ENCODE results near the gene EIF4E2. TPM values are rescaled to one million over a fixed set of nuclear protein-coding genes. Genes with fewer than 3 reads are reported as not detected.

The EIF4E2 gene
- total and polyA plus RNA-seq, 8 donors: 2.3 to 79.3 (median 41.0) TPM

- no peak overlapping the region for H3K4me3 ChIP-seq
- peaks cover 11 to 27% (median 18%) of the 10 kb centered on the region in 4 donors for H3K4me1 ChIP-seq
- H3K36me3 ChIP-seq: no peaks in the 10 kb centered on the region
- TF ChIP-seq CTCF (IDR thresholded peaks at IDR 0.05) (no peak), POLR2A (IDR thresholded peaks at IDR 0.05) (no peak), EP300 (IDR thresholded peaks at IDR 0.05) (no peak), POLR2AphosphoS5 (IDR thresholded peaks at IDR 0.05) (no peak)
- no peaks in the 10 kb centered on the region for H3K9me3 ChIP-seq
- intact Hi-C loops (cut with DNase I; ENCODE audit: low total_unique reads): no loop called here
- peak overlapping the region in 1 of 5 donors; percentile 19 for H3K27ac ChIP-seq
- 82 to 93% (median 88%) methylated on average over 3 of the region's 3 CpGs for WGBS, 5 donors
- no peaks in the 10 kb centered on the region for H3K27me3 ChIP-seq
- DNase-seq: peak in 1 of 2 donors; percentile 23
Measured at GRCh38 chr2:232592772-232593395, 42.4 kb downstream of the EIF4E2 start.

DNA sequence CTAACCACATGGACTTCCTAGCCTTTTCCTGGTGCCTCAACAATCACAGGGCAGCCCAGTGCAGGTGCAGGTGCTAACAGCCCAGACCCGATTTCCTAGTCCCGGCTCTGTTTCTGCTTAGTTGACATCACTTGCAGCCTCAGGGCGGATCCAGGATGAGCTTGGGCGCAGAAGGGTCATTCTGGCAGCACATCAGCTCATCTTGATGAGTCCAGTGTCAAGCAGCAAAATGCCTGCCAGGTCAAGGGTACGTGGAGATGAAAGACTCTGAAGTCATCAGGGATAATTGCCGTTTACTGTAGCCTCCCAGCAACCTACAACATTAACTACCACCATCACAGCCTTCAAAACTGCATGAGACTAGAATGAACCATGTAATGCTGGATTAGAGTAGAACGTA, 43.5 kb downstream of the EIF4E2 start:
- H3K27me3 ChIP-seq: no peaks in the 10 kb centered on the region
- WGBS, 5 donors: 77 to 94% (median 88%) methylated on average over 7 of the region's 7 CpGs
- intact Hi-C loops (cut with DNase I; ENCODE audit: low total_unique reads): no loop called here
- no peaks in the 10 kb centered on the region for H3K9me3 ChIP-seq
- peaks cover 4 to 16% (median 9%) of the 10 kb centered on the region in 4 donors for H3K4me1 ChIP-seq
- no peak overlapping the region for H3K27ac ChIP-seq
- no peak for DNase-seq
- no peak overlapping the region for H3K4me3 ChIP-seq
- no peaks in the 10 kb centered on the region for H3K36me3 ChIP-seq
- TF ChIP-seq POLR2A (IDR thresholded peaks at IDR 0.05) (no peak), EP300 (IDR thresholded peaks at IDR 0.05) (no peak), POLR2AphosphoS5 (IDR thresholded peaks at IDR 0.05) (no peak), CTCF (IDR thresholded peaks at IDR 0.05) (no peak)

GRCh38 chr2:232597362-232598079, 47.0 kb downstream of the EIF4E2 start:
- 77 to 98% (median 86%) methylated on average over 7 of the region's 7 CpGs for WGBS, 5 donors
- H3K4me1 ChIP-seq: peaks cover 0 to 7% (median 2%) of the 10 kb centered on the region in 4 donors
- TF ChIP-seq POLR2A (IDR thresholded peaks at IDR 0.05) (no peak), EP300 (IDR thresholded peaks at IDR 0.05) (no peak), POLR2AphosphoS5 (IDR thresholded peaks at IDR 0.05) (no peak), CTCF (IDR thresholded peaks at IDR 0.05) (no peak)
- H3K9me3 ChIP-seq: no peaks in the 10 kb centered on the region
- no peaks in the 10 kb centered on the region for H3K27me3 ChIP-seq
- no peak overlapping the region for H3K27ac ChIP-seq
- no peak overlapping the region for H3K4me3 ChIP-seq
- no peak for DNase-seq
- intact Hi-C loops (cut with DNase I; ENCODE audit: low total_unique reads): no loop called here
- H3K36me3 ChIP-seq: no peaks in the 10 kb centered on the region

- no peaks in the 10 kb centered on the region for H3K36me3 ChIP-seq
- no peaks in the 10 kb centered on the region for H3K4me1 ChIP-seq
- H3K27me3 ChIP-seq: no peaks in the 10 kb centered on the region
- TF ChIP-seq POLR2A (IDR thresholded peaks at IDR 0.05) (no peak), EP300 (IDR thresholded peaks at IDR 0.05) (no peak), CTCF (IDR thresholded peaks at IDR 0.05) (no peak), POLR2AphosphoS5 (IDR thresholded peaks at IDR 0.05) (no peak)
- H3K27ac ChIP-seq: no peak overlapping the region
- no peak overlapping the region for H3K4me3 ChIP-seq
- H3K9me3 ChIP-seq: no peaks in the 10 kb centered on the region
- intact Hi-C loops (cut with DNase I; ENCODE audit: low total_unique reads): no loop called here
- 73 to 94% (median 88%) methylated on average over 4 of the region's 4 CpGs for WGBS, 5 donors
- no peak for DNase-seq
Measured at GRCh38 chr2:232598293-232598692, 47.8 kb downstream of the EIF4E2 start.

All from stomach (tissue), 9 donors.